Measurements from ENCODE around the gene SESN2.

The SESN2 gene

GRCh38 chr1:28259252-28259933 is at the start of gene SESN2:
Gene SESN2 (plus strand): TSS chr1:28259518. CDS start chr1:28259848, 330 bp downstream.
- Histone ChIP-seq H3K4me1 (ENCODE audit: low read length) (peaks cover 16% of the 10 kb centered on the region), H3K4me3 (ENCODE audit: low read length) (peak within 1 kb of the TSS; percentile 96), H3K4me2 (ENCODE audit: low read length) (peak within 1 kb of the TSS; percentile 87), H3K36me3 (replicated peaks; ENCODE audit: low read depth, low read length) (no peaks in the 10 kb centered on the region), H3K9me3 (ENCODE audit: insufficient read depth, low read length) (no peaks in the 10 kb centered on the region), H3K27me3 (ENCODE audit: low read depth, low read length) (no peaks in the 10 kb centered on the region), H4K20me1 (ENCODE audit: insufficient read depth, low read length) (no peaks in the 10 kb centered on the region), H2AFZ (ENCODE audit: low read depth, low read length) (peak within 1 kb of the TSS; percentile 80), H3K9ac (ENCODE audit: low read length) (peak within 1 kb of the TSS; percentile 77), H3K79me2 (ENCODE audit: low read length) (peaks cover 19% of the 10 kb centered on the region), H3K27ac (ENCODE audit: low read length) (no peak within 1 kb of the TSS)
- TF ChIP-seq CTCF (IDR thresholded peaks at IDR 0.05; ENCODE audit: low read depth, low read length) (no peak), EZH2phosphoT487 (IDR thresholded peaks at IDR 0.05; ENCODE audit: low read depth) (no peak)

- no peak overlapping the region for H2AFZ ChIP-seq (ENCODE audit: low read depth, low read length)
- H3K4me1 ChIP-seq (ENCODE audit: low read length) = no peaks in the 10 kb centered on the region
- no peaks in the 10 kb centered on the region for H3K79me2 ChIP-seq (ENCODE audit: low read length)
- no peak overlapping the region for H3K4me3 ChIP-seq (ENCODE audit: low read length)
- TF ChIP-seq EZH2phosphoT487 (IDR thresholded peaks at IDR 0.05; ENCODE audit: low read depth) (no peak), CTCF (IDR thresholded peaks at IDR 0.05; ENCODE audit: low read depth, low read length) (no peak)
- no peaks in the 10 kb centered on the region for H3K27me3 ChIP-seq (ENCODE audit: low read depth, low read length)
- no peaks in the 10 kb centered on the region for H4K20me1 ChIP-seq (ENCODE audit: insufficient read depth, low read length)
- peaks cover 7% of the 10 kb centered on the region for H3K36me3 ChIP-seq (replicated peaks; ENCODE audit: low read depth, low read length)
- H3K9me3 ChIP-seq (ENCODE audit: insufficient read depth, low read length) = no peaks in the 10 kb centered on the region
- H3K27ac ChIP-seq (ENCODE audit: low read length) = no peak overlapping the region
- H3K4me2 ChIP-seq (ENCODE audit: low read length) = no peak overlapping the region
- H3K9ac ChIP-seq (ENCODE audit: low read length) = no peak overlapping the region
Measured at GRCh38 chr1:28209700-28210099, 49.6 kb upstream of the SESN2 start.

- H3K36me3 ChIP-seq (replicated peaks; ENCODE audit: low read depth, low read length) = peaks cover 6% of the 10 kb centered on the region
- no peaks in the 10 kb centered on the region for H3K9me3 ChIP-seq (ENCODE audit: insufficient read depth, low read length)
- H3K27me3 ChIP-seq (ENCODE audit: low read depth, low read length) = no peaks in the 10 kb centered on the region
- no peaks in the 10 kb centered on the region for H3K4me1 ChIP-seq (ENCODE audit: low read length)
- H3K27ac ChIP-seq (ENCODE audit: low read length) = no peak overlapping the region
- no peak overlapping the region for H3K4me3 ChIP-seq (ENCODE audit: low read length)
- no peak overlapping the region for H2AFZ ChIP-seq (ENCODE audit: low read depth, low read length)
- H3K9ac ChIP-seq (ENCODE audit: low read length) = no peak overlapping the region
- H4K20me1 ChIP-seq (ENCODE audit: insufficient read depth, low read length) = no peaks in the 10 kb centered on the region
- H3K79me2 ChIP-seq (ENCODE audit: low read length) = no peaks in the 10 kb centered on the region
- no peak overlapping the region for H3K4me2 ChIP-seq (ENCODE audit: low read length)
- TF ChIP-seq EZH2phosphoT487 (IDR thresholded peaks at IDR 0.05; ENCODE audit: low read depth) (no peak), CTCF (IDR thresholded peaks at IDR 0.05; ENCODE audit: low read depth, low read length) (no peak)
Measured at GRCh38 chr1:28213315-28213714, 46.0 kb upstream of the SESN2 start.

- no peak overlapping the region for H3K4me2 ChIP-seq (ENCODE audit: low read length)
- no peaks in the 10 kb centered on the region; the same call in 1 of the 2 replicates for H3K4me1 ChIP-seq (ENCODE audit: low read length)
- H3K79me2 ChIP-seq (ENCODE audit: low read length) = peaks cover 30% of the 10 kb centered on the region
- H2AFZ ChIP-seq (ENCODE audit: low read depth, low read length) = no peak overlapping the region
- no peaks in the 10 kb centered on the region for H4K20me1 ChIP-seq (ENCODE audit: insufficient read depth, low read length)
- no peak overlapping the region for H3K27ac ChIP-seq (ENCODE audit: low read length)
- no peak overlapping the region for H3K4me3 ChIP-seq (ENCODE audit: low read length)
- TF ChIP-seq EZH2phosphoT487 (IDR thresholded peaks at IDR 0.05; ENCODE audit: low read depth) = no peak
- no peak for TF ChIP-seq CTCF (IDR thresholded peaks at IDR 0.05; ENCODE audit: low read depth, low read length)
- H3K9me3 ChIP-seq (ENCODE audit: insufficient read depth, low read length) = no peaks in the 10 kb centered on the region
- no peaks in the 10 kb centered on the region for H3K27me3 ChIP-seq (ENCODE audit: low read depth, low read length)
- no peak overlapping the region for H3K9ac ChIP-seq (ENCODE audit: low read length)
- H3K36me3 ChIP-seq (replicated peaks; ENCODE audit: low read depth, low read length) = peaks cover 9% of the 10 kb centered on the region
Measured at GRCh38 chr1:28229089-28229488, 30.2 kb upstream of the SESN2 start.
